GM10248 (cell line): ENCODE measurements around the gene ERMAP.
"Not testable (repeated sequence)": the region's sequence is repeated elsewhere in the genome, so short reads cannot be mapped to it uniquely, and the experiment has no call there.

Source experiments
- CTCF ChIA-PET: fragments of 300-600 bp; sonication (Branson Sonifier 250); formaldehyde crosslinking; extraction: SDS; loops from one replicate; lab custom pipeline; 2021; ENCODE audit warnings: antibody characterized with exemption; lab: Yijun Ruan, JAX
- POLR2A ChIA-PET: fragments of 350-650 bp; sonication (Branson Sonifier 250); formaldehyde crosslinking; extraction: SDS; loops from one replicate; lab custom pipeline; 2020; ENCODE audit warnings: antibody characterized with exemption; lab: Yijun Ruan, JAX
- DNase-seq: peaks from one replicate; pipeline ENCODE4 v3.0.0; 2012; ENCODE audit errors: extremely low spot score
- CTCF ChIP-seq: IDR thresholded peaks from 2 replicates; pipeline ENCODE4 v1.5.1; 2012; ENCODE audit warnings: mild to moderate bottlenecking, low read depth; ENCODE audit errors: extremely low read depth, missing control alignments, control extremely low read depth

The ERMAP gene

GRCh38 chr1:42797979-42798378, 18.9 kb upstream of the ERMAP start:
- TF ChIP-seq CTCF: no peak
- CTCF ChIA-PET: interaction anchor here (0.8 to 1.2 kb wide), 3 partner anchors 18 to 276 kb away, joined by 3 read pairs; no protein-coding TSS in a partner anchor
- POLR2A ChIA-PET: no interaction called here

GRCh38 chr1:42801832-42802473, 15.0 kb upstream of the ERMAP start:
- POLR2A ChIA-PET: no interaction called here
- no peak for TF ChIP-seq CTCF
- CTCF ChIA-PET: interaction anchor here (1.0 to 1.3 kb wide), 2 partner anchors 14 to 18 kb away, joined by 3 read pairs; partner anchors contain the start of gene ERMAP
- no peak for DNase-seq

More at GRCh38 chr1:42797979-42798378, 18.9 kb upstream of the ERMAP start:
- no peak for DNase-seq

GRCh38 chr1:42806171-42806570, 10.8 kb upstream of the ERMAP start:
- no peak for TF ChIP-seq CTCF
- POLR2A ChIA-PET: no interaction called here
- CTCF ChIA-PET: interaction anchor here (1.0 to 1.2 kb wide), 3 partner anchors 26 to 28 kb away, joined by 3 to 4 read pairs (median 3); no protein-coding TSS in a partner anchor
- DNase-seq: no peak

GRCh38 chr1:42806593-42806992, 10.3 kb upstream of the ERMAP start:
- no peak for DNase-seq
- no peak for TF ChIP-seq CTCF
- POLR2A ChIA-PET: no interaction called here
- CTCF ChIA-PET: interaction anchor here (1.0 to 1.2 kb wide), 2 partner anchors 26 to 29 kb away, joined by 3 to 4 read pairs; no protein-coding TSS in a partner anchor

- no peak for TF ChIP-seq CTCF
- no peak for DNase-seq
- ChIA-PET CTCF (interaction anchor here (0.9 to 1.3 kb wide), 5 partner anchors 9 to 268 kb away, joined by 3 to 4 read pairs (median 4); partner anchors contain the start of gene ZNF691), POLR2A (no interaction called here)
These were observed 9.8 kb upstream of the ERMAP start for GRCh38 chr1:42807056-42807668.

GRCh38 chr1:42814815-42815214, 2.1 kb upstream of the ERMAP start:
- POLR2A ChIA-PET, CTCF ChIA-PET: not testable (repeated sequence)

More at GRCh38 chr1:42814815-42815214, 2.1 kb upstream of the ERMAP start:
- DNase-seq: not testable (repeated sequence)
